HEK293 (cell line): ENCODE measurements around the gene SLC10A2.

Source experiments
- CTCF ChIA-PET: fragments of 350-600 bp; formaldehyde crosslinking; extraction: SDS; loops from one replicate; lab custom pipeline; 2021; ENCODE audit warnings: antibody characterized with exemption; lab: Yijun Ruan, JAX
- POLR2A ChIA-PET: fragments of 300-600 bp; formaldehyde crosslinking; extraction: SDS; loops from one replicate; lab custom pipeline; 2020; ENCODE audit warnings: antibody characterized with exemption, inconsistent platforms; lab: Yijun Ruan, JAX
- H3K27ac ChIP-seq: fragments of 200-500 bp; sonication (Bioruptor generic); 2 replicates; pipeline ENCODE4 v1.5.1; 2014; ENCODE audit warnings: low read depth, low read length, control low read depth, inconsistent platforms; ENCODE audit errors: extremely low read depth
- H3K36me3 ChIP-seq, 2 experiments: fragments of 200-500 bp in 1 of 2; sonication (Bioruptor generic) in 1 of 2; 1 replicate in 1 of 2; 2 replicates in 1 of 2; pipeline ENCODE4 v1.5.1; 2014 to 2017; ENCODE audit warnings: inconsistent platforms in 2 of 2, low read length in 2 of 2; ENCODE audit not compliant: control insufficient read depth in 2 of 2, insufficient read depth in 1 of 2
- H3K4me1 ChIP-seq: fragments of 200-500 bp; sonication (Bioruptor generic); 2 replicates; pipeline ENCODE4 v1.5.1; 2014; ENCODE audit warnings: mild to moderate bottlenecking, low read length, inconsistent platforms; ENCODE audit not compliant: control insufficient read depth, insufficient read depth
- H3K4me3 ChIP-seq: 2 replicates; pipeline ENCODE4 v1.5.1; 2011; ENCODE audit warnings: low read depth, mild to moderate bottlenecking, control low read depth, low read length, moderate library complexity
- H3K9me3 ChIP-seq: fragments of 200-500 bp; sonication (Bioruptor generic); 2 replicates; pipeline ENCODE4 v1.5.1; 2014; ENCODE audit warnings: low read depth, low read length, inconsistent platforms; ENCODE audit not compliant: control insufficient read depth, insufficient read depth
- PRDM1 ChIP-seq: fragments of 450-650 bp; formaldehyde crosslinking; IDR thresholded peaks from 2 replicates; pipeline ENCODE4; 2016; ENCODE audit warnings: missing biosample characterization, missing genetic modification characterization
- SETDB1 ChIP-seq: IDR thresholded peaks from one replicate; pipeline ENCODE4 v1.6.1; 2017; ENCODE audit warnings: mild to moderate bottlenecking, low read length, moderate library complexity, mixed read lengths; ENCODE audit not compliant: insufficient read length
- ZBTB1 ChIP-seq: fragments of 450-650 bp; formaldehyde crosslinking; IDR thresholded peaks from 2 replicates; pipeline ENCODE4 v1.5.1; 2016; ENCODE audit warnings: missing biosample characterization, missing genetic modification characterization
- ZNF121 ChIP-seq: fragments of 450-650 bp; formaldehyde crosslinking; IDR thresholded peaks from 2 replicates; pipeline ENCODE4 v1.5.1; 2016; ENCODE audit warnings: missing biosample characterization, missing genetic modification characterization
- ZNF311 ChIP-seq: fragments of 450-650 bp; formaldehyde crosslinking; IDR thresholded peaks from 2 replicates; pipeline ENCODE4 v1.5.1; 2017; ENCODE audit warnings: missing biosample characterization, missing genetic modification characterization, borderline replicate concordance
- ZNF37A ChIP-seq: fragments of 450-650 bp; IDR thresholded peaks from 2 replicates; pipeline ENCODE4 v1.5.1; 2018; ENCODE audit warnings: missing biosample characterization, missing genetic modification characterization
- ZNF529 ChIP-seq: fragments of 450-650 bp; formaldehyde crosslinking; IDR thresholded peaks from 2 replicates; pipeline ENCODE4 v1.5.1; 2017; ENCODE audit warnings: missing genetic modification characterization, missing biosample characterization; ENCODE audit not compliant: insufficient replicate concordance
- ZNF560 ChIP-seq: fragments of 450-650 bp; formaldehyde crosslinking; IDR thresholded peaks from 2 replicates; pipeline ENCODE4 v1.5.1; 2017; ENCODE audit warnings: missing biosample characterization, missing genetic modification characterization, borderline replicate concordance
- ZNF585B ChIP-seq: fragments of 450-650 bp; formaldehyde crosslinking; IDR thresholded peaks from 2 replicates; pipeline ENCODE4 v1.5.1; 2016; ENCODE audit warnings: missing biosample characterization, missing genetic modification characterization
- ZNF776 ChIP-seq: fragments of 450-650 bp; formaldehyde crosslinking; IDR thresholded peaks from 2 replicates; pipeline ENCODE4 v1.5.0; 2017; ENCODE audit warnings: missing biosample characterization, missing genetic modification characterization, borderline replicate concordance
- ZSCAN30 ChIP-seq: fragments of 450-650 bp; IDR thresholded peaks from 2 replicates; pipeline ENCODE4 v1.5.1; 2018; ENCODE audit warnings: missing biosample characterization, mild to moderate bottlenecking, missing genetic modification characterization, moderate library complexity
- TF ChIP-seq, protein P1 (sequence below): fragments of 450-650 bp; formaldehyde crosslinking; IDR thresholded peaks from 2 replicates; pipeline ENCODE4 v1.5.1; 2016; ENCODE audit warnings: missing biosample characterization, missing genetic modification characterization
- TF ChIP-seq, protein P2 (sequence below): fragments of 450-650 bp; formaldehyde crosslinking; IDR thresholded peaks from 2 replicates; pipeline ENCODE4 v1.5.1; 2016; ENCODE audit warnings: missing biosample characterization, missing genetic modification characterization, borderline replicate concordance
- TF ChIP-seq, protein P3 (sequence below): fragments of 450-650 bp; formaldehyde crosslinking; IDR thresholded peaks from 2 replicates; pipeline ENCODE4 v1.5.1; 2016; ENCODE audit warnings: missing biosample characterization, missing genetic modification characterization, borderline replicate concordance
- TF ChIP-seq, protein P4 (sequence below): fragments of 450-650 bp; formaldehyde crosslinking; IDR thresholded peaks from 2 replicates; pipeline ENCODE4 v1.5.0; 2017; ENCODE audit warnings: missing biosample characterization, missing genetic modification characterization, borderline replicate concordance
- TF ChIP-seq, protein P5 (sequence below): fragments of 450-650 bp; formaldehyde crosslinking; IDR thresholded peaks from 2 replicates; pipeline ENCODE4 v1.5.1; 2016; ENCODE audit warnings: missing biosample characterization, missing genetic modification characterization
- TF ChIP-seq, protein P6 (sequence below): fragments of 450-650 bp; formaldehyde crosslinking; IDR thresholded peaks from 2 replicates; pipeline ENCODE4 v1.5.1; 2017; ENCODE audit warnings: missing biosample characterization, missing genetic modification characterization

Gene SLC10A2

DNA sequence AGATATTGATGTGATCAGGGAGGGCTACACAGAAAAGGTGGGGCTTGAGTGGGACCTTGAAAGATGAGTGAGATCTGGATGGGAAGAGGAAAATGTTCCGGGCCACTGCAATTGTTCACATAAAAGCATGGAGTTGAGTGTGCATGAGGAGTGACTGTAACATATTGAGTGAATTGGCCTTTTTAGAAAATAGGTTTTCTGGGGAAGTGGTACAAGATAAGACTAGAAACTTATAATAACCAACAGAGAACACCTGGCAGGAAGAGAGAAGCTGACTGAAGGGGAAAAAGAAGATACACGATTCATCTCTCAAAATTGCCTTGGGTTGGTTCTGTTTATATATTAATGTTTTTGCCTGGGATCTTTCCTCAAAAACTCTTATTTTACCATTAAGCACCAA lies 32.2 kb downstream of the SLC10A2 start (continued):
- TF ChIP-seq, protein P1, sequence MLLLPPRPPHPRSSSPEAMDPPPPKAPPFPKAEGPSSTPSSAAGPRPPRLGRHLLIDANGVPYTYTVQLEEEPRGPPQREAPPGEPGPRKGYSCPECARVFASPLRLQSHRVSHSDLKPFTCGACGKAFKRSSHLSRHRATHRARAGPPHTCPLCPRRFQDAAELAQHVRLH (tag by site-specific recombination) = no peak
- TF ChIP-seq, all 188 proteins: peak for 0

DNA sequence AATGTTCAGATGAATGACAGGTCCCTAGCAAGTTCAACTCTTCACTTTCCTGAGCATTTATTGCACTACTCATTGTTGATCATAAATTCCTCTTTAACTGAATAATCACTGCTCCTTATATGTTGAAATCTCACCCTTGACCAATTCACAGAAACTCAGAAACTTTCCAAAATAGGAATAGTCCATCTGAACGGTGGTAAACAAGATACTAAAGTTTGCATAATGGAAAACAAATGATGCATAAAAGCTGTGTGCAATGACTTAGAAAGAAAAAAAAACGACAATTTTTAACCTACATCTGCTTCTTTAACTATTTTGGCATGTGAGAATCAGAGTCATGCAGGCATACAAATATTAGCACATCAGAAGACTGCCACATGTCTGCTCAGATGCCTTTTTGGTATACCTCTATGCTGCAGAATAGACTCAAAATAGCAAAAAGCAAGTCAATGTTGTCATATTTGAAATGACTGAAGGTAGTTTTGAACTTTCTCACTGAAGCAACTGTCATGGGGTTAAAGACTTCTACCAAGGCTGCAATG lies 34.8 kb downstream of the SLC10A2 start:
- Histone ChIP-seq H3K4me1 (no peaks in the 10 kb centered on the region), H3K9me3 (no peaks in the 10 kb centered on the region), H3K27ac (no peak overlapping the region), H3K4me3 (no peak overlapping the region), H3K36me3 (no peaks in the 10 kb centered on the region)
- CTCF ChIA-PET = no interaction called here
- TF ChIP-seq ZBTB1 (tag by site-specific recombination) (no peak), SETDB1 (no peak), ZNF529 (no peak), ZNF121 (no peak), ZSCAN30 (tag by site-specific recombination) (no peak), ZNF776 (tag by site-specific recombination) (no peak), ZNF311 (no peak), ZNF37A (no peak), ZNF560 (tag by site-specific recombination) (no peak), PRDM1 (tag by site-specific recombination) (no peak), ZNF585B (tag by site-specific recombination) (no peak)
- TF ChIP-seq, protein P2, sequence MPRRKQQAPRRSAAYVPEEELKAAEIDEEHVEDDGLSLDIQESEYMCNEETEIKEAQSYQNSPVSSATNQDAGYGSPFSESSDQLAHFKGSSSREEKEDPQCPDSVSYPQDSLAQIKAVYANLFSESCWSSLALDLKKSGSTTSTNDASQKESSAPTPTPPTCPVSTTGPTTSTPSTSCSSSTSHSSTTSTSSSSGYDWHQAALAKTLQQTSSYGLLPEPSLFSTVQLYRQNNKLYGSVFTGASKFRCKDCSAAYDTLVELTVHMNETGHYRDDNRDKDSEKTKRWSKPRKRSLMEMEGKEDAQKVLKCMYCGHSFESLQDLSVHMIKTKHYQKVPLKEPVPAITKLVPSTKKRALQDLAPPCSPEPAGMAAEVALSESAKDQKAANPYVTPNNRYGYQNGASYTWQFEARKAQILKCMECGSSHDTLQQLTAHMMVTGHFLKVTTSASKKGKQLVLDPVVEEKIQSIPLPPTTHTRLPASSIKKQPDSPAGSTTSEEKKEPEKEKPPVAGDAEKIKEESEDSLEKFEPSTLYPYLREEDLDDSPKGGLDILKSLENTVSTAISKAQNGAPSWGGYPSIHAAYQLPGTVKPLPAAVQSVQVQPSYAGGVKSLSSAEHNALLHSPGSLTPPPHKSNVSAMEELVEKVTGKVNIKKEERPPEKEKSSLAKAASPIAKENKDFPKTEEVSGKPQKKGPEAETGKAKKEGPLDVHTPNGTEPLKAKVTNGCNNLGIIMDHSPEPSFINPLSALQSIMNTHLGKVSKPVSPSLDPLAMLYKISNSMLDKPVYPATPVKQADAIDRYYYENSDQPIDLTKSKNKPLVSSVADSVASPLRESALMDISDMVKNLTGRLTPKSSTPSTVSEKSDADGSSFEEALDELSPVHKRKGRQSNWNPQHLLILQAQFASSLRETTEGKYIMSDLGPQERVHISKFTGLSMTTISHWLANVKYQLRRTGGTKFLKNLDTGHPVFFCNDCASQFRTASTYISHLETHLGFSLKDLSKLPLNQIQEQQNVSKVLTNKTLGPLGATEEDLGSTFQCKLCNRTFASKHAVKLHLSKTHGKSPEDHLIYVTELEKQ = no peak
- TF ChIP-seq, protein P3, sequence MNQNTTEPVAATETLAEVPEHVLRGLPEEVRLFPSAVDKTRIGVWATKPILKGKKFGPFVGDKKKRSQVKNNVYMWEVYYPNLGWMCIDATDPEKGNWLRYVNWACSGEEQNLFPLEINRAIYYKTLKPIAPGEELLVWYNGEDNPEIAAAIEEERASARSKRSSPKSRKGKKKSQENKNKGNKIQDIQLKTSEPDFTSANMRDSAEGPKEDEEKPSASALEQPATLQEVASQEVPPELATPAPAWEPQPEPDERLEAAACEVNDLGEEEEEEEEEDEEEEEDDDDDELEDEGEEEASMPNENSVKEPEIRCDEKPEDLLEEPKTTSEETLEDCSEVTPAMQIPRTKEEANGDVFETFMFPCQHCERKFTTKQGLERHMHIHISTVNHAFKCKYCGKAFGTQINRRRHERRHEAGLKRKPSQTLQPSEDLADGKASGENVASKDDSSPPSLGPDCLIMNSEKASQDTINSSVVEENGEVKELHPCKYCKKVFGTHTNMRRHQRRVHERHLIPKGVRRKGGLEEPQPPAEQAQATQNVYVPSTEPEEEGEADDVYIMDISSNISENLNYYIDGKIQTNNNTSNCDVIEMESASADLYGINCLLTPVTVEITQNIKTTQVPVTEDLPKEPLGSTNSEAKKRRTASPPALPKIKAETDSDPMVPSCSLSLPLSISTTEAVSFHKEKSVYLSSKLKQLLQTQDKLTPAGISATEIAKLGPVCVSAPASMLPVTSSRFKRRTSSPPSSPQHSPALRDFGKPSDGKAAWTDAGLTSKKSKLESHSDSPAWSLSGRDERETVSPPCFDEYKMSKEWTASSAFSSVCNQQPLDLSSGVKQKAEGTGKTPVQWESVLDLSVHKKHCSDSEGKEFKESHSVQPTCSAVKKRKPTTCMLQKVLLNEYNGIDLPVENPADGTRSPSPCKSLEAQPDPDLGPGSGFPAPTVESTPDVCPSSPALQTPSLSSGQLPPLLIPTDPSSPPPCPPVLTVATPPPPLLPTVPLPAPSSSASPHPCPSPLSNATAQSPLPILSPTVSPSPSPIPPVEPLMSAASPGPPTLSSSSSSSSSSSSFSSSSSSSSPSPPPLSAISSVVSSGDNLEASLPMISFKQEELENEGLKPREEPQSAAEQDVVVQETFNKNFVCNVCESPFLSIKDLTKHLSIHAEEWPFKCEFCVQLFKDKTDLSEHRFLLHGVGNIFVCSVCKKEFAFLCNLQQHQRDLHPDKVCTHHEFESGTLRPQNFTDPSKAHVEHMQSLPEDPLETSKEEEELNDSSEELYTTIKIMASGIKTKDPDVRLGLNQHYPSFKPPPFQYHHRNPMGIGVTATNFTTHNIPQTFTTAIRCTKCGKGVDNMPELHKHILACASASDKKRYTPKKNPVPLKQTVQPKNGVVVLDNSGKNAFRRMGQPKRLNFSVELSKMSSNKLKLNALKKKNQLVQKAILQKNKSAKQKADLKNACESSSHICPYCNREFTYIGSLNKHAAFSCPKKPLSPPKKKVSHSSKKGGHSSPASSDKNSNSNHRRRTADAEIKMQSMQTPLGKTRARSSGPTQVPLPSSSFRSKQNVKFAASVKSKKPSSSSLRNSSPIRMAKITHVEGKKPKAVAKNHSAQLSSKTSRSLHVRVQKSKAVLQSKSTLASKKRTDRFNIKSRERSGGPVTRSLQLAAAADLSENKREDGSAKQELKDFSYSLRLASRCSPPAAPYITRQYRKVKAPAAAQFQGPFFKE (tag by site-specific recombination) = no peak
- TF ChIP-seq, protein P4, sequence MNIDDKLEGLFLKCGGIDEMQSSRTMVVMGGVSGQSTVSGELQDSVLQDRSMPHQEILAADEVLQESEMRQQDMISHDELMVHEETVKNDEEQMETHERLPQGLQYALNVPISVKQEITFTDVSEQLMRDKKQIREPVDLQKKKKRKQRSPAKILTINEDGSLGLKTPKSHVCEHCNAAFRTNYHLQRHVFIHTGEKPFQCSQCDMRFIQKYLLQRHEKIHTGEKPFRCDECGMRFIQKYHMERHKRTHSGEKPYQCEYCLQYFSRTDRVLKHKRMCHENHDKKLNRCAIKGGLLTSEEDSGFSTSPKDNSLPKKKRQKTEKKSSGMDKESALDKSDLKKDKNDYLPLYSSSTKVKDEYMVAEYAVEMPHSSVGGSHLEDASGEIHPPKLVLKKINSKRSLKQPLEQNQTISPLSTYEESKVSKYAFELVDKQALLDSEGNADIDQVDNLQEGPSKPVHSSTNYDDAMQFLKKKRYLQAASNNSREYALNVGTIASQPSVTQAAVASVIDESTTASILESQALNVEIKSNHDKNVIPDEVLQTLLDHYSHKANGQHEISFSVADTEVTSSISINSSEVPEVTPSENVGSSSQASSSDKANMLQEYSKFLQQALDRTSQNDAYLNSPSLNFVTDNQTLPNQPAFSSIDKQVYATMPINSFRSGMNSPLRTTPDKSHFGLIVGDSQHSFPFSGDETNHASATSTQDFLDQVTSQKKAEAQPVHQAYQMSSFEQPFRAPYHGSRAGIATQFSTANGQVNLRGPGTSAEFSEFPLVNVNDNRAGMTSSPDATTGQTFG (tag by site-specific recombination) = no peak
- TF ChIP-seq, protein P5, sequence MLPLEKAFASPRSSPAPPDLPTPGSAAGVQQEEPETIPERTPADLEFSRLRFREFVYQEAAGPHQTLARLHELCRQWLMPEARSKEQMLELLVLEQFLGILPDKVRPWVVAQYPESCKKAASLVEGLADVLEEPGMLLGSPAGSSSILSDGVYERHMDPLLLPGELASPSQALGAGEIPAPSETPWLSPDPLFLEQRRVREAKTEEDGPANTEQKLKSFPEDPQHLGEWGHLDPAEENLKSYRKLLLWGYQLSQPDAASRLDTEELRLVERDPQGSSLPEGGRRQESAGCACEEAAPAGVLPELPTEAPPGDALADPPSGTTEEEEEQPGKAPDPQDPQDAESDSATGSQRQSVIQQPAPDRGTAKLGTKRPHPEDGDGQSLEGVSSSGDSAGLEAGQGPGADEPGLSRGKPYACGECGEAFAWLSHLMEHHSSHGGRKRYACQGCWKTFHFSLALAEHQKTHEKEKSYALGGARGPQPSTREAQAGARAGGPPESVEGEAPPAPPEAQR (tag by site-specific recombination) = no peak
- TF ChIP-seq, protein P6, sequence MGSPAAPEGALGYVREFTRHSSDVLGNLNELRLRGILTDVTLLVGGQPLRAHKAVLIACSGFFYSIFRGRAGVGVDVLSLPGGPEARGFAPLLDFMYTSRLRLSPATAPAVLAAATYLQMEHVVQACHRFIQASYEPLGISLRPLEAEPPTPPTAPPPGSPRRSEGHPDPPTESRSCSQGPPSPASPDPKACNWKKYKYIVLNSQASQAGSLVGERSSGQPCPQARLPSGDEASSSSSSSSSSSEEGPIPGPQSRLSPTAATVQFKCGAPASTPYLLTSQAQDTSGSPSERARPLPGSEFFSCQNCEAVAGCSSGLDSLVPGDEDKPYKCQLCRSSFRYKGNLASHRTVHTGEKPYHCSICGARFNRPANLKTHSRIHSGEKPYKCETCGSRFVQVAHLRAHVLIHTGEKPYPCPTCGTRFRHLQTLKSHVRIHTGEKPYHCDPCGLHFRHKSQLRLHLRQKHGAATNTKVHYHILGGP (tag by site-specific recombination) = no peak
- POLR2A ChIA-PET = no interaction called here
